ENCODE data around the gene FTO. TPM values are rescaled to one million over a fixed set of nuclear protein-coding genes. Genes with fewer than 3 reads are reported as not detected.

FTO gene
- polyA plus RNA-seq, 3 donors = 16.8 to 51.0 (median 37.7) TPM

GRCh38 chr16:54098247-54098646 lies 394.3 kb downstream of the FTO start:
- Histone ChIP-seq H3K36me3 (replicated peaks in 1 of 2; ENCODE audit: control insufficient read depth in 1 of 2, insufficient read depth in 2 of 2, low read length in 2 of 2) (no peaks in the 10 kb centered on the region), H2AFZ (ENCODE audit: insufficient read depth, low read depth, low read length, poor library complexity, severe bottlenecking) (no peak overlapping the region), H3K27me3 (ENCODE audit: control insufficient read depth in 2 of 2, insufficient read depth in 2 of 2, low read length in 2 of 2) (no peaks in the 10 kb centered on the region), H3K27ac (ENCODE audit: low read depth in 1 of 2, low read length in 2 of 2) (no peak overlapping the region), H3K79me2 (ENCODE audit: insufficient read depth, low read length) (no peaks in the 10 kb centered on the region), H3K4me2 (replicated peaks; ENCODE audit: extremely low read depth, low read length, poor library complexity, severe bottlenecking) (no peak overlapping the region), H3K9ac (ENCODE audit: insufficient read depth, low read length, poor library complexity, severe bottlenecking) (no peak overlapping the region), H4K20me1 (ENCODE audit: insufficient read depth, low read length) (no peaks in the 10 kb centered on the region), H3K4me1 (ENCODE audit: control insufficient read depth in 1 of 2, insufficient read depth in 2 of 2, low read length in 2 of 2) (no peaks in the 10 kb centered on the region), H3K9me3 (replicated peaks in 1 of 2; ENCODE audit: control insufficient read depth in 1 of 2, insufficient read depth in 1 of 2, low read length in 2 of 2) (no peaks in the 10 kb centered on the region), H3K4me3 (replicated peaks in 1 of 3; ENCODE audit: low read depth in 2 of 3, low read length in 3 of 3) (no peak overlapping the region)
- H3K36me3 Mint-ChIP-seq = peaks cover 0 to 6% of the 10 kb centered on the region in 2 donors
- H3K9me3 Mint-ChIP-seq = peaks cover 0 to 18% (median 3%) of the 10 kb centered on the region in 7 donors
- H3K4me3 Mint-ChIP-seq = no peak overlapping the region
- no peak overlapping the region for H3K27ac Mint-ChIP-seq
- TF ChIP-seq CTCF (IDR thresholded peaks at IDR 0.05) = no peak
- peaks cover 0 to 3% (median 0%) of the 10 kb centered on the region in 3 donors for H3K27me3 Mint-ChIP-seq (ENCODE audit: low read depth in 3 of 3)
- intact Hi-C loops (cut with micrococcal nuclease) = no loop called here
- DNase-seq = no peak
- no peaks in the 10 kb centered on the region for H3K4me1 Mint-ChIP-seq
- no CpG with 5 or more reads among the region's 2 CpGs for WGBS (ENCODE audit: insufficient coverage)

GRCh38 chr16:54099627-54100026 lies 395.7 kb downstream of the FTO start:
- Histone ChIP-seq H3K79me2 (ENCODE audit: insufficient read depth, low read length) (no peaks in the 10 kb centered on the region), H3K9ac (ENCODE audit: insufficient read depth, low read length, poor library complexity, severe bottlenecking) (no peak overlapping the region), H4K20me1 (ENCODE audit: insufficient read depth, low read length) (no peaks in the 10 kb centered on the region), H3K9me3 (replicated peaks in 1 of 2; ENCODE audit: control insufficient read depth in 1 of 2, insufficient read depth in 1 of 2, low read length in 2 of 2) (no peaks in the 10 kb centered on the region), H3K27ac (ENCODE audit: low read depth in 1 of 2, low read length in 2 of 2) (no peak overlapping the region), H2AFZ (ENCODE audit: insufficient read depth, low read depth, low read length, poor library complexity, severe bottlenecking) (no peak overlapping the region), H3K4me2 (replicated peaks; ENCODE audit: extremely low read depth, low read length, poor library complexity, severe bottlenecking) (no peak overlapping the region), H3K36me3 (replicated peaks in 1 of 2; ENCODE audit: control insufficient read depth in 1 of 2, insufficient read depth in 2 of 2, low read length in 2 of 2) (no peaks in the 10 kb centered on the region), H3K4me1 (ENCODE audit: control insufficient read depth in 1 of 2, insufficient read depth in 2 of 2, low read length in 2 of 2) (no peaks in the 10 kb centered on the region), H3K4me3 (replicated peaks in 1 of 3; ENCODE audit: low read depth in 2 of 3, low read length in 3 of 3) (no peak overlapping the region), H3K27me3 (ENCODE audit: control insufficient read depth in 2 of 2, insufficient read depth in 2 of 2, low read length in 2 of 2) (no peaks in the 10 kb centered on the region)
- Mint-ChIP-seq H3K27ac (no peak overlapping the region), H3K9me3 (peaks cover 0 to 17% (median 3%) of the 10 kb centered on the region in 7 donors), H3K4me1 (no peaks in the 10 kb centered on the region), H3K36me3 (peaks cover 0 to 4% of the 10 kb centered on the region in 2 donors), H3K4me3 (no peak overlapping the region), H3K27me3 (ENCODE audit: low read depth in 3 of 3) (peaks cover 0 to 1% (median 0%) of the 10 kb centered on the region in 3 donors)
- TF ChIP-seq CTCF (IDR thresholded peaks at IDR 0.05) = no peak
- intact Hi-C loops (cut with micrococcal nuclease) = no loop called here
- DNase-seq = no peak
- 71% methylated on average over 1 of the region's 5 CpGs for WGBS (ENCODE audit: insufficient coverage)

All from CD14-positive monocyte (primary cell).